ENCODE results near the gene ARHGAP42. TPM values are rescaled to one million over a fixed set of nuclear protein-coding genes. Genes with fewer than 3 reads are reported as not detected.

Gene ARHGAP42
- total and polyA plus RNA-seq, 2 of the 13 experiments (the other 11 are each of a cell fraction or from before 2014, with no cell fraction given): 2.5 to 4.3 TPM

- Histone ChIP-seq H3K27me3 (ENCODE audit: control insufficient read depth in 1 of 2, insufficient read depth in 2 of 2, low read length in 2 of 2) (no peaks in the 10 kb centered on the region), H4K20me1 (ENCODE audit: insufficient read depth, low read length) (no peaks in the 10 kb centered on the region), H3K4me2 (ENCODE audit: low read depth, low read length) (no peak overlapping the region), H2AFZ (ENCODE audit: low read length) (no peak overlapping the region), H3K9me3 (ENCODE audit: low read length) (no peaks in the 10 kb centered on the region), H3K9ac (ENCODE audit: insufficient read depth, low read depth, low read length) (no peak overlapping the region), H3K27ac (ENCODE audit: extremely low read length, insufficient read depth, low read length) (no peak overlapping the region), H3K4me1 (ENCODE audit: insufficient read depth, low read length) (no peaks in the 10 kb centered on the region), H3K79me2 (ENCODE audit: insufficient read depth, low read length) (no peaks in the 10 kb centered on the region), H3K36me3 (replicated peaks in 1 of 2; ENCODE audit: control insufficient read depth in 1 of 2, insufficient read depth in 2 of 2, low read length in 2 of 2) (no peaks in the 10 kb centered on the region), H3K4me3 (replicated peaks in 1 of 3; ENCODE audit: insufficient read depth in 1 of 3, low read depth in 2 of 3, low read length in 3 of 3) (no peak overlapping the region)
- ChIA-PET CTCF (ENCODE audit: low intra/inter-chr PET ratio, low total read pairs) (no interaction called here), POLR2A (no interaction called here)
- DNase-seq (ENCODE audit: low spot score) (no peak), ATAC-seq (no peak), FAIRE-seq (no peak)
- TF ChIP-seq HDAC2 (CRISPR knock-in tag; IDR thresholded peaks at IDR 0.05) (no peak), NFYC (CRISPR knock-in tag; IDR thresholded peaks at IDR 0.05) (no peak), TOE1 (CRISPR knock-in tag; IDR thresholded peaks at IDR 0.05) (no peak), GTF2F1 (IDR thresholded peaks at IDR 0.05; ENCODE audit: low read length) (no peak), ZSCAN29 (CRISPR knock-in tag; conservative IDR thresholded peaks at IDR 0.05) (no peak), TBX3 (IDR thresholded peaks at IDR 0.05; ENCODE audit: borderline replicate concordance) (no peak), MTA1 (CRISPR knock-in tag; IDR thresholded peaks at IDR 0.05; ENCODE audit: borderline replicate concordance) (no peak), TFDP1 (CRISPR knock-in tag; IDR thresholded peaks at IDR 0.05; ENCODE audit: borderline replicate concordance) (no peak), ZNF761 (CRISPR knock-in tag; conservative IDR thresholded peaks at IDR 0.05) (no peak), CSRNP1 (CRISPR knock-in tag; IDR thresholded peaks at IDR 0.05) (no peak), ZBTB26 (CRISPR knock-in tag; IDR thresholded peaks at IDR 0.05; ENCODE audit: borderline replicate concordance) (no peak), BRD4 (CRISPR knock-in tag; IDR thresholded peaks at IDR 0.05) (no peak), JUN (CRISPR knock-in tag; IDR thresholded peaks at IDR 0.05) (no peak)
- in situ Hi-C loops (cut with HindIII; ENCODE audit: extremely low pct_ligation_motif_present, low pct_unique_long_range_greater_than_20kb): no loop called here
- WGBS (ENCODE audit: low lambda C conversion rate): 79% methylated on average over 1 of the region's 1 CpG
- intact Hi-C loops (cut with micrococcal nuclease; ENCODE audit: unreplicated experiment): no loop called here
- no TSS peak for BruUV-seq (replicated peaks)
Measured at GRCh38 chr11:100910808-100911207, 223.7 kb downstream of the ARHGAP42 start.

All from HepG2 (cell line).